Measurements from ENCODE around the gene CFB.

Gene CFB

GRCh38 chr6:31933537-31933936 is 12.4 kb upstream of the CFB start:
- no peak for TF ChIP-seq TCF4 (CRISPR knock-in tag; IDR thresholded peaks at IDR 0.05; ENCODE audit: borderline replicate concordance)
- TF ChIP-seq ZFP30 (CRISPR knock-in tag; IDR thresholded peaks at IDR 0.05), result no peak
- no peak for TF ChIP-seq ZFP3 (CRISPR knock-in tag; IDR thresholded peaks at IDR 0.05)
- no peak for TF ChIP-seq CSRNP3 (CRISPR knock-in tag; IDR thresholded peaks at IDR 0.05)
- no peak for TF ChIP-seq RARB (CRISPR knock-in tag; IDR thresholded peaks at IDR 0.05)
- TF ChIP-seq TSHZ2 (CRISPR knock-in tag; IDR thresholded peaks at IDR 0.05), result no peak
- no peak for TF ChIP-seq POU6F1 (CRISPR knock-in tag; IDR thresholded peaks at IDR 0.05; ENCODE audit: borderline replicate concordance, low read depth)
- TF ChIP-seq SNAI2 (CRISPR knock-in tag; IDR thresholded peaks at IDR 0.05), result no peak
- TF ChIP-seq ISL1 (CRISPR knock-in tag; IDR thresholded peaks at IDR 0.05), result no peak
- no peak for TF ChIP-seq ZNF8 (CRISPR knock-in tag; IDR thresholded peaks at IDR 0.05)
- no peak for TF ChIP-seq PATZ1 (CRISPR knock-in tag; IDR thresholded peaks at IDR 0.05; ENCODE audit: borderline replicate concordance)
- TF ChIP-seq ZNF70 (CRISPR knock-in tag; IDR thresholded peaks at IDR 0.05), result no peak
- no peak for ATAC-seq

- TF ChIP-seq TCF4 (CRISPR knock-in tag; IDR thresholded peaks at IDR 0.05; ENCODE audit: borderline replicate concordance) (no peak), PATZ1 (CRISPR knock-in tag; IDR thresholded peaks at IDR 0.05; ENCODE audit: borderline replicate concordance) (no peak), OSR1 (CRISPR knock-in tag; IDR thresholded peaks at IDR 0.05) (no peak), ISL1 (CRISPR knock-in tag; IDR thresholded peaks at IDR 0.05) (no peak), CREB5 (CRISPR knock-in tag; IDR thresholded peaks at IDR 0.05; ENCODE audit: low read depth) (no peak), POU6F1 (CRISPR knock-in tag; IDR thresholded peaks at IDR 0.05; ENCODE audit: borderline replicate concordance, low read depth) (no peak), ARNTL (CRISPR knock-in tag; IDR thresholded peaks at IDR 0.05; ENCODE audit: borderline replicate concordance, low read depth) (no peak), TOX (CRISPR knock-in tag; IDR thresholded peaks at IDR 0.05; ENCODE audit: borderline replicate concordance) (no peak), SNAI2 (CRISPR knock-in tag; IDR thresholded peaks at IDR 0.05) (no peak), ZFP30 (CRISPR knock-in tag; IDR thresholded peaks at IDR 0.05) (no peak), ZNF565 (CRISPR knock-in tag; conservative IDR thresholded peaks at IDR 0.05; ENCODE audit: low read depth) (no peak), CSRNP3 (CRISPR knock-in tag; IDR thresholded peaks at IDR 0.05) (no peak), ZFP3 (CRISPR knock-in tag; IDR thresholded peaks at IDR 0.05) (no peak), CSDC2 (CRISPR knock-in tag; IDR thresholded peaks at IDR 0.05) (no peak), ZNF8 (CRISPR knock-in tag; IDR thresholded peaks at IDR 0.05) (no peak)
Observed at GRCh38 chr6:31935021-31935420, 10.9 kb upstream of the CFB start.

More at GRCh38 chr6:31935021-31935420, 10.9 kb upstream of the CFB start:
- ATAC-seq, result no peak
